ENCODE measurements around the gene C12orf57. TPM values are rescaled to one million over a fixed set of nuclear protein-coding genes. Genes with fewer than 3 reads are reported as not detected.

The C12orf57 gene
- total and polyA plus RNA-seq, 9 of the 15 experiments (the other 6 are each of a cell fraction or from before 2014, with no cell fraction given) = 26.7 to 191 (median 107) TPM

DNA sequence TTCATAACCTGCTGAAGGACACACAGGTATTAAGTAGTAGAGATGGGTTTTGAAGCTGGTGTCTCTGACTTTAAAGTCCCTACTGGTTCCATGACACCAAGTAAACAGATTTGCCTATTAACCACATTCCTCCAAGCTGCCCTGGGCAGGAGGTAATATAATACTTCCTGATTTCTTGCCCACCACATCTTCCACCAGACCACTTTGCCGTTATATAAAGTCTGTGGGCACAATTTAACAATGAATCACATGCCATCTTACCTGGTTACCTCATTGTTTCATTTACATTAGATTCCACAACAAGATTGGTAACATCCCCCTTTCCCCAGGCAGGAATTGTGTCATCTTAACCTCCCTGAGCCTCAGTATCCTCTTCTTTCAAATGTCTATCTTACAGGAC is 40.1 kb upstream of the C12orf57 start:
- POLR2A ChIA-PET = interaction anchor here (0.5 to 1.3 kb wide), 2 partner anchors 41 kb away, joined by 3 read pairs; no protein-coding TSS in a partner anchor
- Histone ChIP-seq H4K20me1 (replicated peaks; ENCODE audit: control insufficient read depth, insufficient read depth, low read length) (no peaks in the 10 kb centered on the region), H3K4me2 (ENCODE audit: insufficient read depth, low read length) (peak overlapping the region; percentile 96; the same call in 1 of the 2 replicates), H3K9me1 (ENCODE audit: control insufficient read depth, insufficient read depth, low read length) (no peaks in the 10 kb centered on the region), H3K27me3 (ENCODE audit: control insufficient read depth in 2 of 2, insufficient read depth in 2 of 2, low read length in 2 of 2) (no peaks in the 10 kb centered on the region), H3K79me2 (ENCODE audit: control insufficient read depth, insufficient read depth, low read length) (no peaks in the 10 kb centered on the region), H3K36me3 (ENCODE audit: control insufficient read depth, insufficient read depth, low read length) (no peaks in the 10 kb centered on the region), H3K4me1 (replicated peaks in 1 of 2; ENCODE audit: control insufficient read depth in 2 of 2, insufficient read depth in 2 of 2, low read length in 2 of 2) (peaks cover 13 to 25% of the 10 kb centered on the region in 2 experiments), H2AFZ (ENCODE audit: low read depth, low read length) (peak overlapping the region; percentile 98), H3K9ac (ENCODE audit: insufficient read depth in 1 of 2, low read depth in 2 of 2, low read length in 2 of 2) (peak overlapping the region in 1 of 2 experiments; percentile 79; a peak in 1 of 4 replicates), H3K27ac (ENCODE audit: extremely low read depth, low read depth, low read length) (0 out of 3 replicates have a peak overlapping the region, but pooled peaks have one; percentile 83), H3K4me3 (no peak overlapping the region), H3K9me3 (replicated peaks; ENCODE audit: control insufficient read depth, insufficient read depth, low read depth, low read length) (no peaks in the 10 kb centered on the region; the same call in 1 of the 2 replicates)
- BruUV-seq (replicated peaks) = no TSS peak
- no peak for ATAC-seq
- WGBS (ENCODE audit: insufficient coverage, low coverage, missing lambda C conversion rate) = 83% methylated on average over 1 of the region's 1 CpG
- intact Hi-C loops (cut with micrococcal nuclease) = no loop called here
- CTCF ChIA-PET (ENCODE audit: low intra/inter-chr PET ratio) = no interaction called here
- TF ChIP-seq ZNF12 (CRISPR knock-in tag; IDR thresholded peaks at IDR 0.05) = no peak
- TF ChIP-seq SNRNP70 (optimal IDR thresholded peaks at IDR 0.05; ENCODE audit: low read depth, low read length) = no peak
- TF ChIP-seq BRCA1 (IDR thresholded peaks at IDR 0.05) = no peak
- no peak for TF ChIP-seq BRCA1 (CRISPR knock-in tag; IDR thresholded peaks at IDR 0.05)
- no peak for TF ChIP-seq BCOR (IDR thresholded peaks at IDR 0.05)
- no peak for TF ChIP-seq PTRF (tag; IDR thresholded peaks at IDR 0.05)
- TF ChIP-seq, protein P1, sequence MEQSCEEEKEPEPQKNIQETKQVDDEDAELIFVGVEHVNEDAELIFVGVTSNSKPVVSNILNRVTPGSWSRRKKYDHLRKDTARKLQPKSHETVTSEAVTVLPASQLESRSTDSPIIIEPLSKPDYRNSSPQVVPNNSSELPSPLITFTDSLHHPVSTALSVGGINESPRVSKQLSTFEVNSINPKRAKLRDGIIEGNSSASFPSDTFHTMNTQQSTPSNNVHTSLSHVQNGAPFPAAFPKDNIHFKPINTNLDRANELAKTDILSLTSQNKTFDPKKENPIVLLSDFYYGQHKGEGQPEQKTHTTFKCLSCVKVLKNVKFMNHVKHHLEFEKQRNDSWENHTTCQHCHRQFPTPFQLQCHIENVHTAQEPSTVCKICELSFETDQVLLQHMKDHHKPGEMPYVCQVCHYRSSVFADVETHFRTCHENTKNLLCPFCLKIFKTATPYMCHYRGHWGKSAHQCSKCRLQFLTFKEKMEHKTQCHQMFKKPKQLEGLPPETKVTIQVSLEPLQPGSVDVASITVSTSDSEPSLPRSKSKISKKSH (CRISPR knock-in tag; IDR thresholded peaks at IDR 0.05) = no peak
- no peak for DNase-seq (ENCODE audit: extremely low read depth in 1 of 4, low spot score in 3 of 4)
- no peak for FAIRE-seq
- in situ Hi-C loops (cut with MboI) = no loop called here
